Epithelial cell of esophagus (primary cell): ENCODE results near the gene TAX1BP1.
A peak's percentile ranks its signal among the peaks of the same experiment; 100 is the strongest.

Experiments used
- DNase-seq: peaks from one replicate; pipeline ENCODE4 v3.0.0; 2010; ENCODE audit warnings: low read depth
- H3K4me3 ChIP-seq: 2 replicates; pipeline ENCODE4 v1.5.1; 2011; ENCODE audit warnings: mild to moderate bottlenecking, low read length, control low read depth
- CTCF ChIP-seq: IDR thresholded peaks from 2 replicates; pipeline ENCODE4 v1.5.1; 2011; ENCODE audit warnings: low read depth, mild to moderate bottlenecking, low read length, control low read depth, inconsistent platforms; ENCODE audit not compliant: insufficient read depth; ENCODE audit errors: missing control alignments

Gene TAX1BP1

GRCh38 chr7:27775782-27776181, 35.8 kb downstream of the TAX1BP1 start:
- no peak overlapping the region for H3K4me3 ChIP-seq
- no peak for DNase-seq
- TF ChIP-seq CTCF, result no peak

GRCh38 chr7:27777662-27778061, 37.7 kb downstream of the TAX1BP1 start:
- no peak for DNase-seq
- TF ChIP-seq CTCF, result no peak

GRCh38 chr7:27779873-27780272, 39.9 kb downstream of the TAX1BP1 start:
- no peak for TF ChIP-seq CTCF

More at GRCh38 chr7:27777662-27778061, 37.7 kb downstream of the TAX1BP1 start:
- no peak overlapping the region for H3K4me3 ChIP-seq

GRCh38 chr7:27781188-27781587, 41.2 kb downstream of the TAX1BP1 start:
- no peak for DNase-seq
- TF ChIP-seq CTCF, result no peak
- H3K4me3 ChIP-seq, result no peak overlapping the region

More at GRCh38 chr7:27779873-27780272, 39.9 kb downstream of the TAX1BP1 start:
- DNase-seq, result no peak
- H3K4me3 ChIP-seq, result no peak overlapping the region

- no peak for TF ChIP-seq CTCF
- DNase-seq, result peak; percentile 29
- no peak overlapping the region for H3K4me3 ChIP-seq
These were observed 42.9 kb downstream of the TAX1BP1 start for GRCh38 chr7:27782849-27783248.

GRCh38 chr7:27784399-27785053, 44.6 kb downstream of the TAX1BP1 start:
- DNase-seq, result peak; percentile 77
- H3K4me3 ChIP-seq, result no peak overlapping the region
- peak; percentile 55 for TF ChIP-seq CTCF

GRCh38 chr7:27788437-27788836, 48.5 kb downstream of the TAX1BP1 start:
- no peak for DNase-seq
- H3K4me3 ChIP-seq, result no peak overlapping the region
- no peak for TF ChIP-seq CTCF
